Stimulated activated CD4-positive, alpha-beta T cell treated with anti-CD3 and anti-CD28 coated beads, Interleukin-1b, Interleukin-23, amount 100 ng/mL, for 24 hours (primary cell): ENCODE results near the gene C2orf49.

Experiments
- DNase-seq, 4 experiments: peaks; one replicate each; pipeline ENCODE4 v3.0.0-alpha.2; 2020; ENCODE audit warnings: low read depth in 4 of 4, low spot score in 1 of 4

Gene C2orf49

GRCh38 chr2:105337122-105338019, at the start of gene C2orf49:
TSS of gene C2orf49 (plus strand) at chr2:105337540. CDS start at chr2:105337588, 48 bp downstream.
- peak; percentile 77 to 90 (median 85) for DNase-seq

- peak in 2 of 4 experiments; percentile 11 to 18 for DNase-seq
Observed at GRCh38 chr2:105287692-105288091, 49.6 kb upstream of the C2orf49 start.

GRCh38 chr2:105288133-105288532, 49.2 kb upstream of the C2orf49 start:
- no peak for DNase-seq

GRCh38 chr2:105290981-105291660, 46.2 kb upstream of the C2orf49 start:
- no peak for DNase-seq

GRCh38 chr2:105291981-105292380, 45.4 kb upstream of the C2orf49 start:
- no peak for DNase-seq

- no peak for DNase-seq
Observed at GRCh38 chr2:105294046-105294445, 43.3 kb upstream of the C2orf49 start.

- DNase-seq = no peak
Observed at GRCh38 chr2:105294844-105295481, 42.4 kb upstream of the C2orf49 start.

- DNase-seq = no peak
Observed at GRCh38 chr2:105296017-105296611, 41.2 kb upstream of the C2orf49 start.

GRCh38 chr2:105297216-105297615, 40.1 kb upstream of the C2orf49 start:
- DNase-seq = no peak

- no peak for DNase-seq
Observed at GRCh38 chr2:105298017-105298416, 39.3 kb upstream of the C2orf49 start.

GRCh38 chr2:105299290-105299689, 38.0 kb upstream of the C2orf49 start:
- DNase-seq = no peak

GRCh38 chr2:105301646-105302045, 35.7 kb upstream of the C2orf49 start:
- no peak for DNase-seq

GRCh38 chr2:105307146-105307545, 30.2 kb upstream of the C2orf49 start:
- no peak for DNase-seq

GRCh38 chr2:105307550-105307949, 29.8 kb upstream of the C2orf49 start:
- DNase-seq = no peak

- DNase-seq = no peak
Observed at GRCh38 chr2:105307962-105308361, 29.4 kb upstream of the C2orf49 start.

- DNase-seq = no peak
Observed at GRCh38 chr2:105308382-105309146, 28.8 kb upstream of the C2orf49 start.

GRCh38 chr2:105309147-105309545, 28.2 kb upstream of the C2orf49 start:
- DNase-seq = no peak

GRCh38 chr2:105313877-105314276, 23.5 kb upstream of the C2orf49 start:
- DNase-seq = no peak

GRCh38 chr2:105315314-105315713, 22.0 kb upstream of the C2orf49 start:
- DNase-seq = no peak

GRCh38 chr2:105317937-105318336, 19.4 kb upstream of the C2orf49 start:
- DNase-seq = no peak
